Endothelial cell of umbilical vein (primary cell): ENCODE results near the gene DMRTB1. TPM values are rescaled to one million over a fixed set of nuclear protein-coding genes. Genes with fewer than 3 reads are reported as not detected.

Source experiments
- Bru-seq: library from RNA; stranded (reverse); fragments of 400-500 nt; gene quantifications from one replicate; lab custom pipeline; 2021; lab: Mats Ljungman, UMichigan
- BruChase-seq, 2 experiments: library from RNA; stranded (reverse); fragments of 400-500 nt; gene quantifications; one replicate each; lab custom pipeline; 2021; lab: Mats Ljungman, UMichigan
- BruUV-seq: library from RNA; stranded (reverse); fragments of 400-500 nt; replicated peaks from 2 replicates; lab custom pipeline; 2021; lab: Mats Ljungman, UMichigan
- CTCF ChIA-PET: fragments of 300-600, 350-600 bp; sonication (Branson Sonifier 250); formaldehyde crosslinking; loops from one replicate; lab custom pipeline; 2021; ENCODE audit warnings: antibody characterized with exemption, inconsistent platforms; lab: Charles Lee
- POLR2A ChIA-PET: fragments of 300-600, 350-600 bp; sonication (Branson Sonifier 250); formaldehyde crosslinking; loops from one replicate; lab custom pipeline; 2021; ENCODE audit warnings: antibody characterized with exemption, inconsistent platforms; lab: Charles Lee
- DNase-seq: peaks from one replicate; pipeline ENCODE4 v3.0.0-alpha.2; 2011; ENCODE audit warnings: low read depth, low spot score
- FAIRE-seq: peaks from 2 replicates; lab custom pipeline; 2011; peaks lifted over from hg19 to GRCh38; lab: Jason Lieb, UNC
- H2AFZ ChIP-seq: 2 replicates; pipeline ENCODE4 v1.6.0; 2012; ENCODE audit warnings: low read depth, low read length, control low read depth, inconsistent platforms
- H3K27ac ChIP-seq: 2 replicates; pipeline ENCODE4 v1.5.1; 2011; ENCODE audit warnings: low read depth, mild to moderate bottlenecking, control low read depth, low read length, moderate library complexity; ENCODE audit not compliant: insufficient read depth
- H3K27me3 ChIP-seq, 2 experiments: 2 replicates each; pipeline versions ENCODE4 v1.6.0 to v1.6.1; 2011; ENCODE audit warnings: low read length in 2 of 2, mixed read lengths in 1 of 2; ENCODE audit not compliant: control insufficient read depth in 2 of 2, insufficient read depth in 2 of 2
- H3K36me3 ChIP-seq, 2 experiments: 2 replicates in 1 of 2; 3 replicates in 1 of 2; pipeline ENCODE4 v1.5.1; 2011; ENCODE audit warnings: low read length in 2 of 2, mild to moderate bottlenecking in 1 of 2, moderate library complexity in 1 of 2; ENCODE audit not compliant: control insufficient read depth in 2 of 2, insufficient read depth in 2 of 2; ENCODE audit errors: extremely low read depth in 1 of 2
- H3K4me1 ChIP-seq: 3 replicates; pipeline ENCODE4 v1.5.1; 2011; ENCODE audit warnings: mild to moderate bottlenecking, low read length; ENCODE audit not compliant: control insufficient read depth, insufficient read depth; ENCODE audit errors: extremely low read depth
- H3K4me2 ChIP-seq: 2 replicates; pipeline ENCODE4 v1.6.1; 2011; ENCODE audit warnings: low read length, control low read depth, mixed read lengths; ENCODE audit not compliant: insufficient read depth
- H3K4me3 ChIP-seq, 3 experiments: fragments of 200-600 bp in 1 of 3; sonication (generic), shearing (Covaris generic) in 1 of 3; replicated peaks in 1 of 3; 2 replicates each; pipeline ENCODE4 v1.5.1; 2011 to 2016; ENCODE audit warnings: control low read depth in 3 of 3, low read length in 3 of 3, mild to moderate bottlenecking in 2 of 3, inconsistent platforms in 1 of 3, low read depth in 1 of 3, moderate library complexity in 1 of 3; ENCODE audit not compliant: insufficient read depth in 1 of 3
- H3K79me2 ChIP-seq: 2 replicates; pipeline ENCODE4 v1.6.0; 2012; ENCODE audit warnings: low read length, inconsistent platforms; ENCODE audit not compliant: control insufficient read depth, insufficient read depth
- H3K9ac ChIP-seq: replicated peaks from 2 replicates; pipeline ENCODE3; 2011; ENCODE audit warnings: low read length, control low read depth; ENCODE audit not compliant: insufficient read depth; ENCODE audit errors: extremely low read depth
- H3K9me1 ChIP-seq: replicated peaks from 3 replicates; pipeline ENCODE4 v1.6.0; 2011; ENCODE audit warnings: mild to moderate bottlenecking, low read length; ENCODE audit not compliant: control insufficient read depth, insufficient read depth; ENCODE audit errors: extremely low read depth
- H3K9me3 ChIP-seq: replicated peaks from 2 replicates; pipeline ENCODE4 v1.5.1; 2012; ENCODE audit warnings: low read length, inconsistent platforms; ENCODE audit not compliant: control insufficient read depth, insufficient read depth
- H4K20me1 ChIP-seq: replicated peaks from 2 replicates; pipeline ENCODE3; 2011; ENCODE audit warnings: mild to moderate bottlenecking, low read length; ENCODE audit not compliant: control insufficient read depth, insufficient read depth; ENCODE audit errors: extremely low read depth
- CTCF ChIP-seq, 2 donors: IDR thresholded peaks; 1 replicate in 1 of 2; 2 replicates in 1 of 2; pipeline ENCODE4 v1.5.1; 2011; ENCODE audit warnings: low read length in 2 of 2, mild to moderate bottlenecking in 2 of 2, moderate library complexity in 2 of 2, control low read depth in 1 of 2, inconsistent platforms in 1 of 2, low read depth in 1 of 2; ENCODE audit not compliant: insufficient read depth in 1 of 2; ENCODE audit errors: extremely low read depth in 1 of 2
- EZH2 ChIP-seq: IDR thresholded peaks from 2 replicates; pipeline ENCODE4 v1.6.1; 2012; ENCODE audit warnings: borderline replicate concordance, low read depth, mild to moderate bottlenecking, moderate library complexity, low read length, inconsistent platforms; ENCODE audit not compliant: severe bottlenecking
- FOS ChIP-seq: IDR thresholded peaks from 2 replicates; pipeline ENCODE4 v1.6.1; 2011; ENCODE audit warnings: mild to moderate bottlenecking, low read length, moderate library complexity, borderline replicate concordance; ENCODE audit not compliant: insufficient read depth
- GATA2 ChIP-seq: IDR thresholded peaks from 2 replicates; pipeline ENCODE4 v1.7.0; 2011; ENCODE audit warnings: low read depth, mild to moderate bottlenecking, moderate library complexity, mixed read lengths, low read length; ENCODE audit not compliant: insufficient read length, insufficient read depth
- JUN ChIP-seq: IDR thresholded peaks from 2 replicates; pipeline ENCODE4 v1.6.1; 2011; ENCODE audit warnings: borderline replicate concordance, low read depth; ENCODE audit not compliant: insufficient read length, insufficient read depth
- MAX ChIP-seq: IDR thresholded peaks from 2 replicates; pipeline ENCODE4 v1.6.1; 2011; ENCODE audit not compliant: insufficient read depth, insufficient read length
- MYC ChIP-seq: IDR thresholded peaks from one replicate; pipeline ENCODE4 v1.6.1; 2011; ENCODE audit warnings: mild to moderate bottlenecking, low read depth, low read length
- POLR2A ChIP-seq: IDR thresholded peaks from 2 replicates; pipeline ENCODE4 v1.6.1; 2012; ENCODE audit warnings: low read depth, mild to moderate bottlenecking, control low read depth, low read length
- POLR2AphosphoS5 ChIP-seq: IDR thresholded peaks from 2 replicates; pipeline ENCODE4 v1.6.1; 2012; ENCODE audit warnings: low read depth, mild to moderate bottlenecking, control low read depth, low read length, moderate library complexity; ENCODE audit not compliant: insufficient read depth
- dilution Hi-C: fragments of 300-500 bp; cut with MboI; formaldehyde crosslinking; loops from one replicate; pipeline ENCODE4 v1.15.0; 2019; ENCODE audit warnings: low sequenced_read_pairs; ENCODE audit not compliant: extremely low pct_ligation_motif_present
- intact Hi-C: fragments of 100-400 bp; cut with micrococcal nuclease; formaldehyde crosslinking; loops from one replicate; pipeline ENCODE4 v1.10.0; 2022
- long read RNA-seq: library from polyadenylated mRNA; stranded (forward); transcript quantifications from one replicate; pipeline ENCODE4 v2.0.0, GENCODE V29; 2021
- polyA minus RNA-seq, 3 experiments: library from RNA; depleted of rRNA, polyadenylated mRNA; stranded (reverse); fragments of >200 nt; gene quantifications; 1 replicate in 1 of 3; 2 replicates in 2 of 3; pipeline ENCODE4 v1.2.3, GENCODE V29; 2011
- polyA plus RNA-seq, 4 experiments: library from polyadenylated mRNA; depleted of rRNA in 3 of 4; stranded (reverse) in 3 of 4; unstranded in 1 of 4; fragments of >200 nt; gene quantifications; 2 replicates each; pipeline versions ENCODE4 v1.2.1 to v1.2.3, GENCODE V29; 2011 to 2012; ENCODE audit warnings: missing spikeins in 1 of 4
- total RNA-seq: library from RNA; stranded (reverse); gene quantifications from 2 replicates; pipeline ENCODE4 v1.2.3, GENCODE V29; 2021

Gene DMRTB1
- total RNA-seq: not detected in 2 replicates
- polyA plus RNA-seq: not detected in 2 replicates
- polyA plus RNA-seq (2011; cell fraction: cytosol; rRNA removed): not detected in 2 replicates
- polyA plus RNA-seq (2011; cell fraction: nucleus; rRNA removed): not detected in 2 replicates
- not detected in 2 replicates for polyA plus RNA-seq (2012)
- polyA minus RNA-seq: not detected in 2 replicates
- polyA minus RNA-seq (2011; cell fraction: cytosol; rRNA and poly(A)+ RNA removed): not detected
- not detected in 2 replicates for polyA minus RNA-seq (2011; cell fraction: nucleus; rRNA and poly(A)+ RNA removed)
- not detected for Bru-seq, nascent RNA
- BruChase-seq, experiment 1, labeled RNA remaining after a 6-hour chase: not detected
- not detected for BruChase-seq, experiment 2, labeled RNA remaining after a 2-hour chase
- long read RNA-seq: 0 reads

DNA sequence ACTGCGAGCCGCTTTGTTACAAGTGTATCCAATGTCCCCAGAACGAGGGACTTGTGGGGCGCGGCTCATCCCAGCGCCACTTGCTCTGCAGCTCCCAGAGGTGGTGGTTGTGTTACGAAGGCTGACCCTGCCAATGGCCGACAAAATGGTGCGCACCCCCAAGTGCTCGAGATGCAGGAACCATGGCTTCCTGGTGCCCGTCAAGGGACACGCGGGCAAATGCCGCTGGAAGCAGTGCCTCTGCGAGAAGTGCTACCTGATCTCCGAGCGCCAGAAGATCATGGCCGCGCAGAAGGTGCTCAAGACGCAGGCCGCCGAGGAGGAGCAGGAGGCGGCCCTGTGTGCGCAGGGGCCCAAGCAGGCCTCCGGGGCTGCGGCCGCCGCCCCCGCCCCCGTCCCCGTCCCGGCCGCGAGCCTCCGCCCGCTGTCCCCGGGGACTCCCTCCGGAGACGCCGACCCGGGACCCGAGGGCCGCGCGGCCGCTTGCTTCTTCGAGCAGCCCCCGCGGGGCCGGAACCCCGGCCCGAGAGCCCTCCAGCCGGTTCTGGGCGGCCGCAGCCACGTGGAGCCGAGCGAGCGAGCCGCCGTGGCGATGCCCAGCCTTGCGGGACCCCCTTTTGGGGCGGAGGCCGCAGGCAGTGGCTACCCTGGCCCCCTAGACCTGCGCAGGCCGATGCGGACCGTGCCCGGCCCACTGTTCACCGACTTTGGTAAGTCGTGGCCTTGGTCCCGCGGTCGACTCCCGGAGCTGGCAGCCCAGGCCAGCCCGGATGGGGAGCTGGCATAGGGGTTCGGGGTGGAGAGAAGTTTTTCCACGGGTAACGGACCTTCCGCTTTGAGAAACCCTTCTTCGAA is at the start of gene DMRTB1:
DMRTB1 (plus strand) TSS at position 79 of the 855 bp plus-strand sequence; CDS start at position 134, 55 bp downstream.
- CTCF ChIA-PET: no interaction called here
- no peaks in the 10 kb centered on the region for H3K9me3 ChIP-seq

More for the DNA sequence above, at the start of gene DMRTB1:
- POLR2A ChIA-PET: no interaction called here
- TF ChIP-seq EZH2 (no peak), POLR2A (no peak), FOS (no peak), MAX (no peak), CTCF (IDR thresholded peaks at IDR 0.05; ENCODE audit: extremely low read depth in 1 of 2, insufficient read depth in 1 of 2, low read depth in 1 of 2, low read length in 2 of 2) (no peak), GATA2 (no peak), POLR2AphosphoS5 (no peak), MYC (no peak), JUN (no peak)
- Histone ChIP-seq H3K4me3 (no peak within 1 kb of the TSS), H3K79me2 (no peaks in the 10 kb centered on the region), H4K20me1 (no peaks in the 10 kb centered on the region), H3K9ac (no peak within 1 kb of the TSS), H3K36me3 (no peaks in the 10 kb centered on the region), H3K4me1 (no peaks in the 10 kb centered on the region), H3K4me2 (no peak within 1 kb of the TSS), H3K27ac (no peak within 1 kb of the TSS), H3K27me3 (peaks cover 0 to 6% of the 10 kb centered on the region in 2 experiments), H3K9me1 (no peaks in the 10 kb centered on the region), H2AFZ (no peak within 1 kb of the TSS)
- FAIRE-seq (no peak), DNase-seq (no peak)
- BruUV-seq: no TSS peak
- dilution Hi-C loops (no loop called here), intact Hi-C loops (no loop called here)
